NCI-H1092 treated with DMSO at 0.1 percent for 48 hours (cell line): ENCODE data around the gene XRN2.
A peak's percentile ranks its signal among the peaks of the same experiment; 100 is the strongest.

Source experiments
- DNase-seq: peaks from one replicate; lab custom pipeline; 2025; lab: John Stamatoyannopoulos, UW

Gene XRN2

DNA sequence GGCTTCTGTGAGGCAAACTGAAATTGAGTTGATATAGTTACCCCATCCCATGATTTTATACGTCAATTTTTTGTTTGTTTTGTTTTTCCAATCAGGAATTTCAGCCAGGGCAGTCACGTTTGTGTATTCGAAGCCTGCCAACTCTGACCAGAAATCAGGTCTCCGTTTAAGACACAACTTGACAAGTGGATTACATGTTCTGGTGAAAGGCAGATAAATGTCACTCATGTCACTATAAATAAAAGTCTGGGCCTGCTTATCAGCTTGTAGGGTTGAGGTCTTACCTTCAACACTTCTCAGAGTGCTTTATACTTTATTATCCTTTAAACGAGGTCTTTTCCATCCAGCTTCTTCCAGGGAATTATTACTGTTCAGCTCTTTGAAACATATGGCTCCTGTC, 8.4 kb upstream of the XRN2 start:
- no peak for DNase-seq

DNA sequence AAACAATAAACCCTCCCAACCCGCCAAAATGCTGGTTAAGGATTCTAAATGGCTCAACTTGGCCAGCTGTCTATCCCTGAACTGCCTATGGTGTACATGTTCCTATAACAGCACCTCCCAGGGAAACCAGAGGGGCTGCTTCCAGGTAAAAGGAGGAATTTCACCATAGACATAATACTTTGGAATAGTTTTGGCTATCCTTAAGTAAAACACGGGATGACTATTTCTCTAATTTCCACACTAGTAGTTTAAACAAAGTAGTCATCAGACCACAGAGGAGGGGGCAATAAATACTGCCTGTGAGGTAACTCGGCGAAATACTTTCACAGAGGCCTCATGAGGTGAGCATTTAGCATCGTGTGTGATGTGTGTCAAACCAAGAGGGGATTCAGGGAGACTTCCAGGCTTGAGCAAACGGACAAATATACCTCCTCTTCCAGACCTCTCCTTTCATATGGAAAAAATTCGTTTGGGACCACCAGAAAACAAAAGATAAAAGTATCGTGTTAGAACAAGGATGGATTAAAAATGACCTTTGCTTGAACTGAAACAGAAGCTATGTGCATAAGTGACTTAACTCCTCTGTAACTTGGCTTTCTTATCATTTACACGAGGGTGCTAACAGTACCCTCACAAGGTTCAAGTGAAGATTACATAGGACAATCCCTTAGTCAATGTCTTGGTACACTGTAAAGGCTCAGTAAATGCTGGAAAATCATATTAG, 1.0 kb upstream of the XRN2 start:
- no peak for DNase-seq

DNA sequence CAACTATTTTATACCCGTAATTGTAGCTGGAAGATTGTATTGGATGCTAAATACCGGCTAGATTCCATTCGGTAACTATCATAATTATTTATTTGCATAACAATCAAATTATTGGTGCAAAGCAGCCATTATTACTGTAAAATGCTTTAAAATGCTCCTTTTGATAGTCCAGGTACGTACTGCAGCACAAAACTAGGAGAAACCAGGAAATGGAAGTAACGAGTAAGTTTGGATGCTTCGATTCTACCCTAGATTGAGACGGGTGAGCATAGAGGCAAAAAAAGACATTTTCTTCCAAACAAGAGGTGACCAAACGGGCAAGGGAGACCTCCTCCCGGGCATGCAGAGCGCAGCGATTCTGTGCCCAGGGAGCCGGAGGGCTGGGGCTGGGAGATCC, 469 bp upstream of the XRN2 start:
- DNase-seq: peak; percentile 51

DNA sequence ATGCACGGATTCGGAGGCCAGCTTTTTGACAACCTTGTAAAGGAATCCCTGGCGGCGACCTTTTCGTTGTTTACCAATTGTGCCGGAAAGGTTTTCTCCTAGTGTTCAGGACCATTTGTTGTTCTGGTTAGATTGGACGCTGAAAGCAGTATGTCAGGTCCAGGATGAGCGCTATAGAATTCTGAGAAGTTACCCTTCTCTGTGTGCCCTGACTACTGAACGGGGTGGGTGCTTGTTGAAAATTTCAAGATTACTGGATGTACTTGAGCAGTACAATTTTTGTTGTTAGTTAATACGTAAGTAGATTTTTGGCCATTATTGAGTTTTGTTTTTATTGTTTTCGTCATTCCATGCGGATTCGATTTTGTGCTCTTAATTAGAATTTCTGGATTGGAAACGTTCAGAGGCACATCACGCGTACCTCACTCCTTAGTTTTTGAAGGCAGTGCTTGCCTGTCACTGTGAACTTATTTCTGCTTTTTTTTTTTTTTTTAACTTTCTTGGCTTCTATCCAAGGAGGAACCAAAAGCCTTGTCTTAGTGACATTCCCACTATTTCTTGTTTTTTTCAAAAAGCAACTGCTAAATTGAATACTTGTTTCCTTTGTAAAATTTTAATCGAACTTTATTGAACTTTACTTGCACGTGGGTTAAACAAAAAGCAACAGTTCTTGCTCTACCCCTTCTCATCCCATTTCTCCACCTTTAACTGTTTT, 898 bp downstream of the XRN2 start:
- DNase-seq: no peak

DNA sequence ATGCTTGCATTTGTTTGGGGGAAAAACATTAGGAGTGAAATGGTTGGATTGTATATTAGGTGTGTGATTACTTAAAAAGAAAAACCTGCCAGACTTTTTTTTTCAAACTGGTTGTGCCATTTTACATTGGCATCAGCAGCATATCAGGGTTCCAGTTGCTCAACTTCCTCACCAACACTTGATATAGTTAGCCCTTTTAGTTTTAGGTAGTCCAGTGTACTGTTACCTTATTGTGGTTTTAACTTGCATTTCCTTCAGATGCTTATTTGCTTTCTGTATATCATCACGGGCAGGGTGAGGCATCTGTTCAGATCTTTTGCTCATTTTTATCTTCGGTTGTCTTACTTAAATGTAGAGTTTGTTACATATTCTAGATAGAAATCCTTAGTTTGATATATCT, 5.2 kb downstream of the XRN2 start:
- no peak for DNase-seq

DNA sequence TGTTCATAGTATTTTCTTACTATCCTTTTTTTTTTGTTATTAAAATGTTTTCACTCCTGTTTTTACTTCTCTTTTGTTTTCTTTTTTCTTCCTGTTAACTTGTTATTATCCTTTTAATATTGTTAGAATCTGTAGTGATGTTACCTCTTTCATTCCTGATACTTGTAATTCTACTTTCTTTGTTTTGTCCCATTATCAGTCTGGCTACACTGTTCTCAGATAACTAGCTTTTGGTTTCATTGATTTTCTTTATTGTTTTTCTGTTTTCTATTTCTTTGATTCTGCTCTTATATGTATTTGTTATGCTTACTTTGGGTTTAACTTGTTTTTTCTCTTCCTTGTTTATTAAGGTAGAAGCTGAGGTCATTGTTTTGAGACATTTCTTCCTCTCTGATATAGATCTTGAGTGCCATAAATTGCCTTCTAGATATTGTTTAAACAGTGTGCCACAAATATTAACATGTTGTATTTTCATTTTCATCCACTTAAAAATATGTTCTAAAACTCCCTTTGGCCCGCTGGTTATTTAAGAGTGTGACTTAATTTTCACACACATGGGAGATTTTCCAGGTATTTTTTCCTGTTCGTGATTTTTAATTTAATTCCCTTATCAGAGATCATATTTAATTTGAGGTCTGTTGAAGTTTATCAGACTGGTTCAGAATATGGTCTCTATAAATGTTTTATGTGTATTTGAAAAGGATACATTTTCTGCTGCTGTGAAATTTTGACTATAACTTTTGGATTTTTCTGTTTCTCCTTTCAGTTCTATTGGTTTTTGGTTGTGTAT, 6.7 kb downstream of the XRN2 start:
- no peak for DNase-seq

DNA sequence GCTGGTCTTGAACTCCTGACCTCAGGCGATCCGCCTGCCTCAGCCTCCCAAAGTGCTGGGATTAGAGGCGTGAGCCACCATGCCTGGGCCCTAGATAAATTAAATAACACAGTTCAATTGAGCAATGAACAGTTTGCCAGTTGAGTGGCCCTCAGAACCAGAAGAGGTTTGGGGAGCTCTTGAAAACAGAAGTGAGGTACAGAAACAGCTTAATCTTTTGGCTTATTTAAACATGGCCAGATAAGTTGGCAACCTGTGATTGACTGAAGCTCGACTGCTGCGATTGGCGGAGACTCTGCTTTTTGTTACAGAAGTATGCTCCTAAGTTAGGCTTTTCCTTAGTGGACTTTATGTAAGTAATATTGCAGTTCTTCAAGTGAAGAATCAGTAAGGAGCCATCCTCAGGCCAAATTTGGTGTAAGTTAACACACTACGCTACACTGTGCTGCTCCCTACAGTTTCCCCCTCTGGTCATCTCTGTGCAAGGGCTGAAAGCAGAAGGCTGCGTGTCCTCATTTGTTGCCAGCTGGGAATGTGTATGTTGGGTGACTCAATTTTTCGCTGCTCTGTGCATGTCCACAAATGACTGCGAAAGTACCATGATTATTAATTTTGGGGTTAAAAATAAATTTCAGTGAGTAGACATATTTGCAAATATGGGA, 9.8 kb downstream of the XRN2 start:
- no peak for DNase-seq

DNA sequence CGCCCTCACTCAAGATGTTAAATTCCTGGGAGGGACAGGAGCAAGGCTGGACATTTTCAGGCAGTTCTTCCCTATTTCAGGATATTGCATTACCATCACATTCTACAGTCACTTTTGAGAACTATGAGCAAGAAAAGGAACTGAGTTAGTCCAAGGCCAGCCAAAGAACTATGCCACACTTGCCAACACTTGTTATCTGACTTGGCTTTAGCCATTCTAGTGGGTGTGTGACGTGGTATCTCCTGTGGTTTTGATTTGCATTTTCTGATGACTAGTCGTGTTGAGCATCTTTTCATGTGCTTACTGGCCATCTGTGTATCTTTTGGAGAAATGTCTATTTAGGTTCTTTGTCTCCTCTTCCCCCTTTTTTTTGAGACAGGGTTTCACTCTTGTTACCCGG, 12.0 kb downstream of the XRN2 start:
- DNase-seq: no peak

DNA sequence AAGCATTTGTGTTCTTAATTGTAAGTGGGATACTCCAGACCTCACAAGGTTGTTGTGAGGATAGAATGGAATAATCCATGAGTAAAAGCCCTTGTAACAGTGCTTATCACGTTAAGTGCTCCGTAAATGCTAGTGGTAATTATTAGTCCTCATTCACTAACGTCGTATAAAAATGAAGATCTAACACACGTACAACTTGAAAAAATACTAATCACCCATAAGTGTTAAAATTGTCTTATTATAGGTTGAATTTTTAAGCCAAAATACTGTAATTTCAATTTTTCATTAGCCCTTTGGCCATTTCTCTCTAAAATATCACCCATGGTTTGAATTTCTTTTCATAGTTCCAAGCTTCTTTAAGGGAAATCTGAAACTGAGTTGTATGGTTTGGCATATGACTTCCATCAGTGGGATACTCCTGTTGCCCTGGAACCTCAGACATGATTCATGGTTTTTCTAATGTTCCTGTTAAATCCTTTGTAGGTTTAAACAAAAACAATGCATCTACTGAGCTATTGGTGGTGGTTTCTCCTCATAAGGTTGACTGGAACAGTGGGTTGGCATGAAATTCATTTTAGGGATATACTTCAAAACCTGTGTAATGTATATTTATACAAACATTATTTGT, 19.1 kb downstream of the XRN2 start:
- no peak for DNase-seq

DNA sequence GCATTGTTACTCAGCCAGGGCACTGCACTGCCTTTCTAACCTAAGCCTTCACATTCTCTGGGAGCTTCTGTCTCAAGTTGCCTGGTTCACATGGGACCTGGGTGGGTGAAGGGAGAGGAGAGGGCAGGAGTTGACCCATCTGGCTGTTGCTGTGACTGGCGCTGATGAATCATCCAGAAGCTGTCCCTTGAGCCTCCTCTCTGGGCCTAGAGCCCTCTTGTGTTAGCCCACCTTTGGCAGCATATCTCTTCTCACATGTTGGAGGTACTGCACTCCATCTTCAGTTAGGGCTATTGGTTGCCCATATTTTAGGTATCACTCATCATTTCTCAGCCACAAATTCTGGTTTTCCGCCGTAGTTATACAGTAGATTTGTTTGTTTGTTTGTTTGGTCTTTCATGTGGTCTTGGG, 19.8 kb downstream of the XRN2 start:
- no peak for DNase-seq

DNA sequence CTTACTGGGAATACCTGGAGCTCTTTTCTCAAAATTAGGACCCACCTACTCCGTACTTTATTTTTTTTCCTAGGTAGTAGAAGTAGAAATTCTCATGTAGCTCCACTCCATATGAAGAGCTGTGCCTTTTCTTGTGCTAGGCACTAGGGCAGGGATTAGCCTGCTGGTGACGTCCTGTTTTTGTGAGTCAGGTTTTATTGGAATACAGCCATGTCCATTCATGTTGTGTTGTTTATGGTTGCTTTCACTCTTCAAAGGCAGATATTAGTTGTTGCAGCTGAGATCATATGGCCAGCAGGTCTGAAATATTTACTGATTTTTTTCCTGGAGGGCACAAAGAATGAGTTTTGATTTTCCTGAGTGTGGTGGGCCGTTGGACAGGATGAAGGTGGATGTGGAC, 20.5 kb downstream of the XRN2 start:
- no peak for DNase-seq

DNA sequence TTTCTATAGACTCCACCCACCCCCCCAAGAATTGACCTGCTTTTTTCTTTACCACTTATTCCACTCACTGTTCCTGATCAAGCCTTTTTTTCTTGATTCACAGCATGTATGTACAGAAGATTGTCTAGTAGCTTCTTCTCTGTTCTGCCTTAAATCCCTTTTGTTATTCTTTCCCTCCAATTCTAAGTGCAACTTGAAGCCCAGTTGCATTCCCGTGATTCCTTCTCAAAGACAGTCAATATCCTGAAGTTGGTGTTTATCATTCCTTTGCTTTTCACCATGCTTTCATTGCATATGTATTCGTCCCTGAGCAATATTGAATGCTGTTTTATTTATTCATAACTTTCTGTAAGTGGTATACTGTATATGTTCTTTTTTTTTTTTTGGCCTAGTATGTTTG, 21.0 kb downstream of the XRN2 start:
- no peak for DNase-seq

DNA sequence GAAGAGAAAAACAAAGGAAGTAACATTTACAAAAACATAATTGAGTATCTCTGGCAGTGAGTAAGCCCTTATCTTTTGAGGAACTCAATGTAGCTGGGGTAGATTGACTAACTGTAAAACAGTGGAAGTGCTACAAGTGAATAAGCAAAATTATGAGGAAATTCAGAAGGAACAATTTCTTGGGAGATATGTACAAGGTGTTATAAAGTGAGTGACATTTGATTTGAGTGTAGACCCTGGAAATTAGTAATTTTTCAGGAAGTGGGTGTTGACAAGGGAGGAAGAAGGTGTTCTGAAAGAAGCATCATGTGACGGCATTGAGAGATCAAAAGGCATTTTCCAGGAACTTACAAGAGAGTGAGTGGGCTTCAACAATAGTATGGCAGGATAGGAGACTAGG, 22.2 kb downstream of the XRN2 start:
- no peak for DNase-seq

DNA sequence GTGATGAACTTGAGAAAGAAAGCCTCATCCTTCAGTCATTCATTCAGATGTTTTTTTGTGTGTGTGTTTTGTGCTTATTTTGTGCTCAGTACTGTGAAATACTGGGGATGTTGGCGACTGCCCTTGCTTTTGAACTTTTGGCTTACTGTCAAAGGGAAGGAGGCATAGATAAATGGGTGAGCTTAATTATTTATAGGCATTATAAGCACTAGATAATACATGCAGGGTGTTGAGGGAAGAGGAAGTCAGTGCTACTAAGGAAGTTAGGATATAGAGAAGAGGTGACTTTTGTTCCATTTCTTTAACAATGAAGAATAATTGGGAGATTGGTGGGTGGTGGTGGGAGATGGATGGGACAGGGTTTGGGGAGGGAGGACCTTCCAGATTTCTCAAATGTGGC, 23.6 kb downstream of the XRN2 start:
- DNase-seq: no peak

DNA sequence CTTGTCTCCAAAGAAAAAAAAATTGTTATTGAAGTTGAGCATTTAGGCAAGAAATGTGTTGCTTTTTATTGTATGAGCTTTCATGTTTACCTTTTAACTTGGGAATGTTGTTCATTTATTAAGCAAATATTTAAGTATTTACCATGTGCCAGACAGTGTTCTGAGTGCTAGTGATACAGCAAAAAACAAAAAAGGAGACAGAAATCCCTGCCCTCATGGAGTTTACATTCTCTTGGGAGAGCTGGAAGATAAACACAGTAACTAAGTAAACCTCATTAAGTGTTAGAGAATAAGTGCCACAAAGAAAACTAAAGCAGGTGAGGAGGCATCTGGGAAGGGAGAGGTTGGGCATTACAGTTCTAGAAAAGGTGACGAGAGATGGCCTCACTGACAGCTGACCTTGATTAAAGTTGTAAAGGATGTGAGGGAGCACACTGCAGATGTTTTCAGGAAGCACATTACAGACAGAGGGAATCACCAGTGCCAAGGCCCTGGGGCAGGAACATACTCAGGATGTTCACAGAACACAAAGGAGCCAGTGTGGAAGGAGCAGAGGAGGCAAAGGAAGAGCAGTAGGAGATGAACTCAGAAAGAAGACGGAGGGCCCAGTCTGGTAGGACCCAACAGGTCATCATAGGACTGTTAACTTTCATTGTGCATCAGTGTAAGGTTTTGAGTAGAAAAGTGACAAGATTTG, 33.5 kb downstream of the XRN2 start:
- no peak for DNase-seq

DNA sequence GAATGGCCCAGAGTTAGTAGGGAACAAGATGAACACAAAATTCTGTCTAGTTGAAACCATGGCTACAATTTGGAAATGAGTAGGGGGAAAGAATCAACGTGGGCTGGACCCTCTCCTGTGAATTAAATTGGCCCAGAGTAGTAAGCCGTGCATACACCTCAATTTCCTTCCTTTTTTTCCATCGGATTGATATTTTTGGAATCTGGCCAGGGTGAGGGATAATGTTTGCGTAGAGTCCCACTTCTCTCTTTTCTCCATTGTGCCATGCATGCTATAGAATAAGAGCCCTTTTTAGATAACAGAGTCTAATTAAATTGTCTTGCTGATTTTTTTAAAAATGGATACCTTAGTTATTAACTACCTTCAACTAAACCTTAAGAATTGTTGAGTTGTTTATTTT, 35.2 kb downstream of the XRN2 start:
- no peak for DNase-seq

DNA sequence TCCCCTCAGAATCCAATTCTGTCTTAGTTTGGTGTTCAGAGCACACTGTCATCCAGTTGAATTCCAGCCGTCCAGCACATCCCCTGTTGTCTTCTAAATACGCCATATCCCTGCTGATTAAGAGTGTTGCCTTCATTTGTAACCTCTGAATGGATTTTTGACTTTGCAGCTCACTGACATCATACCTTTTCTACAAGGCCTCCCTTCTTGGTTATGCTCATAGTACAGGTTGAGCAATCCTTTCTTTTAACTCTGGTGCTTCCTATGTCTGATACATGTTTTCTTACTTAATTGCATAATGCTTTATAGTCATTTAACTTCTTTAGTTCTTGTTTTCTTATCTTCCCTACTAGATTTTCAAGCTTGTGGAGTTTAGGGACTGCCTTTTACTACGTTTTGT, 36.4 kb downstream of the XRN2 start:
- DNase-seq: no peak

DNA sequence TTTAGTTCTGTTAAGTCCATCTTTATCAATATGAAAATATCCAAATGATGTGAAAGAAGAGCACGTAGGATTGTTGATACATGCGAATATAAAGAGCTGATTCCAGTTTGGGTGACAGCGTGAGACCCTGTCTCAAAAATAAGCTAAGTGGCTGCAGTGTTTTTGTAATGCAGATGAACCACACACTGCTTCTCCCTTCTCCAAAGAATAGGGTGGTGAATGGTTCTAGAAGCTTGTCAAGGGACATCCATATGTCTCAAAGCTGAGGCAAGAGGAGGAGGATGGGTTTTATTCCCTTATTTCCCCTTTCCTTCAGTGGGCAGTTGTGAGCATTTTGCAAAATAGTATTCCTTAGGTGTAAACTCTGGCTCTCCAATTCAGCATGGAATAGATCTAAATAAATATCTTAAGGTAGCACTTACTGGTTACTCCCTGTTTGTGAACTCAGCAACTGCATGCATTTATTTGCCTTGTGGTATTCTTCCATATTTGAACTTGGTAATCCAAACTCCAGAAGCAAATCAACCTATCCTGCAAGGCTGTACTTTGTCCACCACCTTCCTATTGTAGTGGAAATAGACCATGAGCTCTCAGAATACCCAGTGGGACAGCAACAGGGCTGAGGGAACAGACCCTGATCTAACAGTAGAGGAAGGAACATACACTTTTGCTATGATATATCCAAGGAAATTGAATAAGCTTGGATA, 38.0 kb downstream of the XRN2 start:
- no peak for DNase-seq

DNA sequence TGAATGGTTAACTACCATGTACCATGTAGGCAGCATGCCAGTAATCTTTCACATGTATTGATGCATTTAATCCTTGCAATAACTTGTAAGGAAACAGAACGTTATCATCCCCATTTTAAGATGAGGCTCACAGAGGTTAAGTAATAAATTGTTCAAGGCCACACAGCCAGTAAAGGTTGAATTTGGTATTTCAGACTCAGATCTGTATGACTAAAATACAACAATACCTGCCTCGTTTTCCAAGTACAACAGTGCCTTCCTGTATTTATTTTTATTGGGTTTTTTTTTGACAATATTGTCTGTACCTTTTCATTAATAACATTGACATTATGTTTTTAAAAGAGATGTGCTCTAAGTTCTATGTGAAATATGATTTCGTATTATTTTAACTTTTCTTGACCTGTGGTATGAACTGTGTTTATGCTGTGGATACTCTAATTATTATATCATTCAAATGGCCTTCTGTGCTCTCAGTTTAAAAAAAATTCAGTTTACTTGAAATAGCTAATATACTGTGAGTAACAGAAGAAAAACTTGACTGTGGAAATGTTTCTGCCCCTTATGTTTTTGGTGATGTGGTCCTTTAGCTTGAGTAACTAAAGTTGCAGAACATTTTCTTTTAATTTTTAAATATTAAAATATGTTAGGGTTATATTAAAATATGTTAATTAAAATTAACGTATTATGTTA, 39.7 kb downstream of the XRN2 start:
- DNase-seq: no peak

DNA sequence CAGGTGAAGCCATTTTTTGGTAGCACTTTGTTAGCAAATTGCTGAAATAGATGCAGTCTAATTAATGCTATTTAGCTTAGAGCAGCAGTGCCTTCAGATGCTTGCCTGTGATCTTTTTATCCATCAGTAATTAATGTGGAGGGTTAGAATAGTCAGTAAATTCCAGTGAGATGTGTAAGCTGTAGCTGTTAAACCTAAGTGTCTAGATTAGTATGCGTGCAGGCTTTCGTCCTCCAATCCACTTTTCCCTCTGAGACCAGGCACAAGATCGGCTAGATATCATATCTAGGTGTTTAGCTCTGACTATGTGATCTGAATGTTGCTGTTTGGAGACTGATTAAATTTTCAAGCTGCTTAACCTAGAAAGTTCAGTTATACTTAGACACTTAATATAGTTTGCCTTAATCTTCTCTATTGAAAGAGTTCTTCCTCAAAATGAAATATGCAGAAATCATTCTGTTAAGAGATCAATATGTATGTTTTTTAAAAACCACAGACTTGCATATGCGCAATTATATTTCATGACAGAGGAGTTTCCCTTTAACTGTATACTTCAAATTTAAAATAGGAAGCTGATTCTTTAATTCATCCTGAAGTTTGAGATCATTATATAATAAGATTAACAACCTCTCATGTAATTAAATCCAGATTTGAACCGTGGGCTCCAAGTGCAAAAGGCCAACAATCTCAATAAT, 41.2 kb downstream of the XRN2 start:
- DNase-seq: no peak
